Suprapubic skin (tissue), 3 donors: ENCODE measurements around the gene KIR2DL3.
"Not testable (repeated sequence)": the region's sequence is repeated elsewhere in the genome, so short reads cannot be mapped to it uniquely, and the experiment has no call there.

ENCODE experiments used
- CTCF ChIP-seq, 2 donors: fragments of 200-600 bp in 1 of 2; fragments of 450-650 bp in 1 of 2; sonication (generic) in 1 of 2; IDR thresholded peaks; one replicate each; pipeline ENCODE4 v1.5.1; 2016 to 2019; ENCODE audit warnings: antibody characterized with exemption in 2 of 2, mild to moderate bottlenecking in 1 of 2, moderate library complexity in 1 of 2
- POLR2A ChIP-seq, 2 donors: fragments of 450-650 bp; IDR thresholded peaks; one replicate each; pipeline ENCODE4 v1.6.1; 2017; ENCODE audit warnings: antibody characterized with exemption in 2 of 2, mild to moderate bottlenecking in 2 of 2, moderate library complexity in 2 of 2

GRCh38 chr19:54772666-54773065 is 34.4 kb downstream of the KIR2DL3 start:
- TF ChIP-seq CTCF, POLR2A (IDR thresholded peaks at IDR 0.05): not testable (repeated sequence)
